HG03432 (cell line): ENCODE measurements around the gene RIT1.

Experiments used
- ATAC-seq: cut with Tn5 transposase; IDR thresholded peaks from one replicate; pipeline ENCODE4 v1.9.1; 2021; ENCODE audit warnings: mild to moderate bottlenecking, moderate library complexity; ENCODE audit not compliant: unreplicated experiment

Gene RIT1

DNA sequence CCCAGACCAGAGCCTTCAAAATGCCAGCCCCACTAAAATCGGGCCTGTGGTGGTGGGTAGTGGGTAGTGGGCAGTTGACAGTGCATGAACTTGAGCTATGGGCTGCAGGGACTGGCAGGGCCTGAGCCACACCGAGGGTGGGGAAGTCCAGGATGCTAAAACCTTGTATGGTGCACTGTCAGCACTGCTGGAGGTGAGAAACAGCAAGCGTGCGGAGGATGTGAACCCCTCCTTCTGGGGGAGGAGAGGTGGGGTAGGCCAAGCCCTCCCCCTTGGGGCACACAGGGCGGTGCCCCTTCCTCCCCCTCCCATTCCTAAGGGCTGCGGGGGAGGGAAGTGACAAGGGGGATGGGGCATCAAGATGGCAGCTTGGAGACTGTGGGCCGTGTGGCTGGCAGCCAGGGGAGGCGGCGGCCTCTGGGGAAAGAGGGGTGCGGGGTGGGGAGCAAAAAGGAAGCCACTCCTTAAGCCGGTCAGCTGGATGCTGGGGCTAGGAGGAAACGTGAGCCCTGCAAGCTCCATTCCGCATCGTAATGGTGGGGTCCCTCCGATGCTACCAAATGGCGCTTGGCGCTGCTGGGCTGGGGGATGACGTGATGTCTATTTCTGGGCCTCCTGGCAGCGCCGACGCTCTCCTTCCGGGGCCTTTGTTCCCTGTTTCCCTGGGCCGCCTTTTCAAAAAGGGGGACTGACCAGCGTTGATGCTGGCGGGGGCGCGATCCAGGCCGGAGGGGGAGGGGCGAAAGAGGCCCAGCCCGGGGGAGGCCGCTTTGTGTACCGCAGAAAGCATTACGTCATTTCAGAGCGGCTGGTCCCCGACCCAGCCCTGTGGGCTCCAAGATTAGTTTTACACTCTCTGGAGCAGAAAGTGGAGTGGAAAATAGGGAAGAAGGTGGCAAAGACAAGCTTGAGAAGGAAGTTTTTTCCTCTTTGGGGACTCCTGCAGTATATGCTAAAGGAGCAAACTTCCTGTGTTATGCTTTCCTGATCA lies 51.0 kb downstream of the RIT1 start:
- peak; percentile 33 for ATAC-seq

DNA sequence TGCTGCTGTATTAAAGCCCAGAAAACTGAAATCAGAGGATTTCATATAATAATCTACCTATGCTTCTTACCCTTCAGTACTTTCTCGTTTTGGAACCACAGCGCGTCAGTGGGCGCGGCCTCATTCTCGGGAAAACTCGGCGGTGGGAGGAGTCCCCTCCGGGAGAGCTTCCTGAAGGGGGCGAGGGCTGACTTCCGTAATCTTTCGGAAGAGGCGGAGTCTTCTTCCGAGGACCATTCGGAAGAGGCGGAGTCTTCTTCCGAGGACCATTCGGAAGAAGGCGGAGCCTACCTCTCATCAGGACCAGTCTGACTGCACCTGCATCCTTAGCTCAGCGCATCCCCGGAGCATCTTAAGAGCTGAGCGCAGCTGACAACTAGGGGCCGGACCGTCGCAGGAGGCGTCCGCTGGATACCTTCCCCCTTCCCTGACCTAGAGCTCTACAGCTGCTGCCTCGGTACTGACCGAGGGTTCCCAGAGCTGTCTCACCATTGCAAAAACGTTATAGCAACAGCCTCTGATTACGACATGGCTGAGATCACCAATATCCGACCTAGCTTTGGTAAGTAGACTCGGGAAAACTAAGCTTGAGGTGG lies 51.8 kb downstream of the RIT1 start, which contains the start of gene SYT11:
TSS of gene SYT11 (plus strand) at position 334 of the 596 bp plus-strand sequence. CDS start at position 529, 195 bp downstream.
- ATAC-seq = peak; percentile 58

DNA sequence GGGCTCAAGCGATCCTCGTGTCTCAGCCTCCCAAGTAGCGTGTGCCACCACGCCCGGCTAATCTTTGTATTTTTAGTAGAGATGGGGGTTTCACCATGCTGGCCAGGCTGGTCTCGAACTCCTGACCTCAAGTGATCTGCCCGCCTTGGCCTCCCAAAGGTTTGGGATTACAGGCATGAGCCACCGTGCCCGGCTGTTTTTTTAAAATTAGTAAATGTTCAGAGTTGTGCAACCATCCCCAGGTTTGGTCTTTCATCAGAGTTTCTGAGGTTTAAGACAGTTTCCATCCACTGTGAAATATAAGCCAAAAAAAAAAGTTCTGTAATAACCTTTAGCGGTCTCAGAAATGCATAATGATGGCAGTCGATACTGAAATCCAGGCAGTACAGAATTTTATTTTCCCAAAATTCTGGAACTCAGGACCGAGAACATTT lies 52.3 kb downstream of the RIT1 start:
- ATAC-seq = peak; percentile 1

DNA sequence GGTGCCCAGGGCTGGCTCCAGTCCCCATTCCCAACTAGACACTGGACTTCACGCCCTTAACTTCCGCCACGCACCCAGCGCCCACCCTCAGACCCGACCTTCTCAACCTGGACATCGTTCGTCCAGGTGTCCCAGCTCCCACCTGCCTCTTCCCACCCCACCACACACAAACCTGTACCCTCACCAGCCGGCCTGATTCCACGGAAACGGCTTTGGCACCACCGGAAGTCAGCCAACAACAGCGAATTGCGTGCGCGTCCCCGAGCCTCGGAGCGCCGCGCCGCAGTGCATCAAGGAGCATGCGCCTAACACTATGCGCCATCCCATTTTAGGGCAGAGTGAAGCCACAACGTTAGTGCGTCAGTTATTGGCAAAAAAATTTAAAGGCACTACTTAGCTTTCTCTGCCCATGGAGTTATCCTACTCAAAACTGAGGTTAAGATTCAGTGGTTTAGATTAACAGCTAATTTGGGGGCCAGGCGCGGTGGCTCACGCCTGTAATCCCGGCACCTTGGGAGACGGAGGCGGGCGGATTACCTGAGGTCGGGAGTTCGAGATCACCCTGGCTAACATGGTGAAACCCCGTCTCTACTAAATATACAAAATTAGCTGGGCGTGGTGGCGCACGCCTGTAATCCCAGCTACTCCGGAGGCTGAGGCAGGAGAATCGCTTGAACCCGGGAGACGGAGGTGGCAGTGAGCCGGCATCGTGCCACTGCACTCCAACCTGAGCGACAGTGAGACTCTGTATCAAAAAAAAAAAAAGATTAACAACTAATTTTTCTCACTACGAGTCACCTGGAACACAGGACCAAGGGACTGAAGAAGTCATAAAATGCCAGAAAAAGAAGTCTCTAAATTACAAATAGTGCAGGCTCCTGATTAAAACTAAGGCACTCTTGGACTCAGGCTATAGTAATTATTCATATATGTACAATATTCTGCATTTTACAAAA lies 53.9 kb downstream of the RIT1 start, which contains the start of gene GON4L:
TSS of gene GON4L (minus strand) at position 240 of the 956 bp plus-strand sequence. CDS start 3,434 bp downstream, outside the sequence.
- peak; percentile 61 for ATAC-seq

DNA sequence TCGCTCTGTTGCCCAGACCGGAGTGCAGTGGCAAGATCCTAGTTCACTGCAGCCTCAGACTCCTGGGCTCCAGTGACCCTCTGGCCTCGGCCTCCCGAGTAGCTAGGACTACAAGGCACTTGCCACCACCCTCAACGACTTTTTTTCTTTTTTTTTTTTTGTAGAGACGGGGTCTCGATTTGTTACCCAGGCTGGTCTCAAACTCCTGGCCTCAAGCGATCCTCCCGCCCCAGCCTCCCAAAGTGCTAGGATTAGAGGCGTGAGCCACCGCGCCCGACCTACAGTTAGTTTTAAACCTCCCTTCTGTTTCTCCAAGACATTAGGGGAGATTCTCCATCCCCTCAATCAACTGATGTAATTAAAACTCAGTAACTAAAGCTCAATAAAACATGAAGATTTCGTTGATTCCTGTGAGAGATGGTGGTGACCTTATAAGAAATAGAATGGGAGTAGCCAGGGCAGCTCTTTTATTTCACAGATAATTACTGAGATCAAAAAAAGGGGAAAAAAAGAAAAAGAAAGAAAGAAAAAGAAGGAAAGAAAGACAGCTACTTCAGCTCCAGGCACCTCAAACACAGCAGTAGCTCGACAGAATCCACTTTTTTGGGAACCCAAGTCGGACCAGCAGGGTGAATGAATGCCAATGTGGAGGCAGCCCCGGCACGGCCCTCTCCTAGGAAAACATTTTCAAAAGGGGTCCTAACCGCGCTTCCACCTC lies 54.7 kb downstream of the RIT1 start:
- no peak for ATAC-seq

DNA sequence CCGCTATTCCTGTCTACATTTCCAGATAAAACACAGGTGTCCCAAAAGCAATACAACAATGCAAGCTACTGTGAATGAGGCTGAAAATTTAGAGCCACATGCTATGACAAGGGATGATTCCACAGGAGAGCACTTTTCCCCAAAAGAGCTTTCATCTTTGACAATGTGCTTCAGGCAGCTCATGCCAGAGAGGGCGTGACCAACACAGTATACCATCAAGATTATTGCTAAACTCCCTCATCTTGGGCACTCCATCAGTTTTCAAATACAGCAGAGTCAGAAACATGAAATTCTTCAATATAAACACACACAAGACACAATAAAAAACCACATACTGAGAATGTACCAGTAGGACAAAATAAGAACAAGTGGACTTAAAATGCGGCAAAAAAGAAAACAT lies 60.8 kb downstream of the RIT1 start:
- no peak for ATAC-seq

DNA sequence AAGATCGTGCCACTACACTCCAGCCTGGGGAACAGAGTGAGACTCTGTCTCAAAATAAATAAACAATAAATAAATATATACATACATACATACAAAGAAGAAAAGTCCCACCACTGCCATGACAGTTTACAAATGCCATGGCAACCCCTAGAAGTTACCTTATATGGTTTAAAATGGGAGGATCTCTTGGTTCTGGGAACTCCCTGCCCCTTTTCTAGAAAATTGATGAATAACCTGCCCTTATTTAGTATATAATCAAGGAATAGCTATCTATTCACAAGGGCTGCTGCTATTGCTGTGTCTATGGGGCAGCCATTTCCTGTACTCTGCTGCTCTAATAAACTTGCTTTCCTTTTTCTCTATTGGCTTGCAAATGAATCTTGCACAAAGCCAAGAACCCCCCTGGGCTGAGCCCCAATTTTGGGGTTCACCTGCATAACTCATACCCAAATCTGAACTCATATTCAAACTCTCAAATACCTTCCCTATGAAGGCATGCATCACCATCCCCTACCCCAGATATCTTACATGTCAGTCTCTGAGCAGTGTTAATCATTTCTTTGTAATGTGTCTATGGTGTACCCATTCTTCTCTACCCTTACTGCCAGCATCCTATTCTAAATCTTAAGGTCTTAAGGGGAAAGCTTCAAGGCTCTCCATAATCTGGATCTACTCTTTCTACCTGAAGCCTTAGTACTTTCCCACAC lies 63.2 kb downstream of the RIT1 start:
- ATAC-seq = no peak
